Stimulated activated memory B cell treated with anti-CD40 and anti-IgM and Interleukin-4, amounts not matched to agents 10 μg/mL and 1 μg/mL and 100 μg/mL, for 72 hours (primary cell): ENCODE data around the gene TBC1D9.

Experiments used
- ATAC-seq: fragments of 150-1000 bp; cut with Tn5 transposase; 2 replicates; pipeline ENCODE4 v1.10.0; 2021
- H3K27ac Mint-ChIP-seq: one replicate; pipeline ENCODE4 v1.8.0; 2022; ENCODE audit warnings: mild to moderate bottlenecking, mixed read lengths
- H3K27me3 Mint-ChIP-seq: one replicate; pipeline ENCODE4 v1.8.0; 2022; ENCODE audit warnings: mixed read lengths
- H3K36me3 Mint-ChIP-seq: one replicate; pipeline ENCODE4 v1.8.0; 2022; ENCODE audit warnings: mixed read lengths
- H3K4me1 Mint-ChIP-seq: one replicate; pipeline ENCODE4 v1.8.0; 2022; ENCODE audit warnings: mixed read lengths
- H3K4me3 Mint-ChIP-seq: one replicate; pipeline ENCODE4 v1.8.0; 2022; ENCODE audit warnings: mild to moderate bottlenecking, moderate library complexity, mixed read lengths
- H3K9me3 Mint-ChIP-seq: one replicate; pipeline ENCODE4 v1.8.0; 2022; ENCODE audit warnings: mixed read lengths

The TBC1D9 gene

DNA sequence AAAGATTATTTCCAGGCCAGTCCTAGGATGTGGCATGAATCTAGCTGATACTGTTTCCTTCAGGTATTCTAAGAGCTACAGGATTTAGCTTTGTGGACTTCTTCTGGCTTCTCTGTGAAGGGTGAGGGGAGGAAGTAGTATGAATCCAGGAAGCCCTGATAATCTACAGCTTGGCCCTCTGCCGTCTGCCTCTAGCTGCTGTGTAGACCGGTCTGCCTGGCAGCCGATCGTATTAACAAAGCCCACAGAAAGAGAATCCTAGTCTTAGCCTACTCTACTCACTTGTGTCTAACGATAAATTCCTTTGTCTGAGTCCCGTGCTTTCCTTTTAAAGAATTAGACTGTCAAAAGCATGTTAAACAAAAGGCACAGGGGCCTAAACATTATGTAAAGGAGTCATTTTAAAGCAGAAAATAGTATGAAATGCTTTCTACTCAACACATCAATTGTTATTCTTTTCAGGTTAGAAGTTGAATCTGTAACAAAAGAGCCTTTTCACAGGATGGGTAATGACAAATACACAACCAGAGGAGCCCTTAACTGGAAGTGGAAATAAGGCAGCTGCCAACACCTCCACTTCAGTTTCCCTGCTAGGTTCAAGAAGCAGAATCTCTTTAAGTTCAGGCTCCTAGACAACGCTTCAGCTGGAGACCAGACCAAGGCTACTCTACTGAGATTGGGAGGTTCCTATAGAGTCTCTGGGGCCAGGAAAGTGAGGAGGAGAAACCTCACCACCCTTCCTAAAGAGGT, 138.5 kb downstream of the TBC1D9 start:
- Mint-ChIP-seq H3K36me3 (no peaks in the 10 kb centered on the region), H3K9me3 (no peaks in the 10 kb centered on the region), H3K27ac (no peak overlapping the region), H3K4me1 (peaks cover 3% of the 10 kb centered on the region), H3K27me3 (no peaks in the 10 kb centered on the region), H3K4me3 (no peak overlapping the region)
- no peak for ATAC-seq

- H3K27me3 Mint-ChIP-seq = no peaks in the 10 kb centered on the region
- no peaks in the 10 kb centered on the region for H3K36me3 Mint-ChIP-seq
- ATAC-seq = no peak
- no peak overlapping the region for H3K27ac Mint-ChIP-seq
- H3K4me1 Mint-ChIP-seq = peaks cover 11% of the 10 kb centered on the region
- no peak overlapping the region for H3K4me3 Mint-ChIP-seq
- H3K9me3 Mint-ChIP-seq = no peaks in the 10 kb centered on the region
Measured at GRCh38 chr4:140615451-140615850, 140.7 kb downstream of the TBC1D9 start.

DNA sequence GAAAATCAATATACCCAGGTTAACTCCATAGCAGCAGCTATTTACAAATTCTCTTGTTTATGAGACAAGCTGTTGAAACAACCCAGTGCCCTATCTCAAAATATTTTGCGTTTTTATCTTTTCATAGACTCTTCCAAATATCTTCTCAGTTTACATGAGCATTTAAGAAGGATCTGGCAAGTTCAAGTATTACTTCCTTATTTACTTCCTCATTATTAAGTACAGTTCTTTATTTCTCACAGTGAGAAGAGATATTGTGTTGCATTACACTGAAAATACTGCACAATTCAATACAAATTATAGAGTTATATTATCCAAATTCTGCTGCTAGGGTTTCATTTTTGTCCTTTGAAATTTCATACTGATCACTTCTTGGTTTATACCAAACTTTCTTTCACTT, 143.8 kb downstream of the TBC1D9 start:
- H3K9me3 Mint-ChIP-seq = no peaks in the 10 kb centered on the region

GRCh38 chr4:140611854-140612253, 144.3 kb downstream of the TBC1D9 start:
- Mint-ChIP-seq H3K4me1 (peaks cover 11% of the 10 kb centered on the region), H3K27me3 (peaks cover 14% of the 10 kb centered on the region), H3K36me3 (no peaks in the 10 kb centered on the region), H3K4me3 (no peak overlapping the region), H3K9me3 (no peaks in the 10 kb centered on the region), H3K27ac (peak overlapping the region; percentile 23)
- no peak for ATAC-seq

More for the DNA sequence above, 143.8 kb downstream of the TBC1D9 start:
- Mint-ChIP-seq H3K27ac (peak overlapping the region; percentile 23), H3K36me3 (no peaks in the 10 kb centered on the region), H3K4me3 (no peak overlapping the region), H3K27me3 (peaks cover 9% of the 10 kb centered on the region), H3K4me1 (peaks cover 11% of the 10 kb centered on the region)
- ATAC-seq = no peak

DNA sequence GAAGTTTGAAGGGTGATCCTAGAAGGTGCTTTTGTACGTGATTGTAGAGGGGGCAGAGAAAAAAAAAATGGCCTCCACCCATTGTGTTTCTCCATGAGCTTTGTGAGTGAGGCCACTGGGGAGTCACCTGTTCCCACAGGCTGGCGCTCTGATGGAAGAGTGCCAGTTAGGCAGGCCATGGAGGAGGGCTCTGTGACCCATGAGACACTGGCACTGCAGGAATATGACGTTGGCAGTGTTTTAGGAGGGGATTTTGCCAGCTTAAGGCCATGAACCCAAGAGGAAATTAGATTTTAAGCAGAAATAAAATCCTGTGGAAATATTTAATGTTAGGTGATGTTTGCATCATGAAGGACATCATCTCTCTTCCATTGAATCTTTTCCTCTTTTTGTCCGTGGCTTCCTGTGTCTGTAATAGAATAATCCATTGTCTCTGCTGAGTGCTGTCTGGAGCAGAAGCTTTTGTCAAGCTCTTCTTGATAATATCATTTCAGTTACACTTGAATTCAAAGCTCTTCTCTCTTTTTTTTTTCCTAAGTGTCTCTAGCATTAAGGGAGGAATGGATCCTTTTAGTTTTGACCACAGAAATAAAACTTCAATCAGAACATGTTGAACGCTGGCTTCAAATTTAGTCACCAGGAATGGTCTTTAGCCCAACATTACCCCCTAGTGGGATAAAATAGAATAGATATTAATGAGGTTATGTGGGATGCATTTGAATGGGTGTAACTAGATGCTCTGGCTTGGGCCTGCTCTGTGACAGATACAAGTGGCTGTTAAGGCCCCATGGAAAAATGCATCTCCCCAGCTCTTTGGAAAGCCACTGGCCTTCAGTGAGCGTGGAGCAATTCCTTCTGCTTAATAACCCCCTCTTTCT, 146.4 kb downstream of the TBC1D9 start:
- H3K9me3 Mint-ChIP-seq = no peaks in the 10 kb centered on the region
- H3K4me1 Mint-ChIP-seq = peaks cover 11% of the 10 kb centered on the region
- no peak overlapping the region for H3K4me3 Mint-ChIP-seq
- H3K36me3 Mint-ChIP-seq = no peaks in the 10 kb centered on the region
- H3K27ac Mint-ChIP-seq = no peak overlapping the region
- ATAC-seq = no peak
- peaks cover 19% of the 10 kb centered on the region for H3K27me3 Mint-ChIP-seq

GRCh38 chr4:140607852-140608251, 148.3 kb downstream of the TBC1D9 start:
- Mint-ChIP-seq H3K27me3 (peaks cover 19% of the 10 kb centered on the region), H3K4me1 (peaks cover 10% of the 10 kb centered on the region), H3K36me3 (no peaks in the 10 kb centered on the region), H3K4me3 (no peak overlapping the region), H3K27ac (no peak overlapping the region), H3K9me3 (no peaks in the 10 kb centered on the region)
- ATAC-seq = no peak

- H3K9me3 Mint-ChIP-seq = no peaks in the 10 kb centered on the region
Measured at GRCh38 chr4:140604544-140604943, 151.6 kb downstream of the TBC1D9 start.

DNA sequence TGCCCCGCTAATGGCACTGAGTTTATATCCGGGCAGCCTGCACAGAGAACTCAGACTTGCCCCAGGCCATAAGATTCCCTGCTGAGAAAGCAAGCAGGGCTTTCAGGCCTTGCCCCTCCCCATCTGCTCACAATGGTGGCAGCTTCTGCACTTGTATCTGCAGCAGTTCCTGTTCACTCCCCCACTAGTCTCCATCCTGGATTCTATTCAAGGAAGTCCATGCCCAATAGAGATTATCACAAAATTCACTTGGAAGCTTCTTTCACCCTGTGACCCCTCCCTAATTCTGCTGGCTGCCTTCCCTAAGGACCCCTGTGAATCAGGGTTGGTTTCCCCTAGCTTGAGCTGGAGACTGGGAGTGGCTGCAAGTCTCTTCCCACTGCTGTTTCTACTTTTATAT, 152.9 kb downstream of the TBC1D9 start:
- Mint-ChIP-seq H3K4me1 (no peaks in the 10 kb centered on the region), H3K9me3 (no peaks in the 10 kb centered on the region), H3K4me3 (no peak overlapping the region), H3K27ac (no peak overlapping the region), H3K36me3 (no peaks in the 10 kb centered on the region), H3K27me3 (peaks cover 19% of the 10 kb centered on the region)
- no peak for ATAC-seq

More at GRCh38 chr4:140604544-140604943, 151.6 kb downstream of the TBC1D9 start:
- Mint-ChIP-seq H3K36me3 (no peaks in the 10 kb centered on the region), H3K27me3 (peaks cover 19% of the 10 kb centered on the region), H3K27ac (no peak overlapping the region), H3K4me3 (no peak overlapping the region), H3K4me1 (no peaks in the 10 kb centered on the region)
- ATAC-seq = no peak

GRCh38 chr4:140602714-140603113, 153.5 kb downstream of the TBC1D9 start:
- no peaks in the 10 kb centered on the region for H3K9me3 Mint-ChIP-seq
- H3K27ac Mint-ChIP-seq = no peak overlapping the region
- H3K4me3 Mint-ChIP-seq = no peak overlapping the region
- peaks cover 14% of the 10 kb centered on the region for H3K27me3 Mint-ChIP-seq
- no peaks in the 10 kb centered on the region for H3K4me1 Mint-ChIP-seq
- ATAC-seq = no peak
- no peaks in the 10 kb centered on the region for H3K36me3 Mint-ChIP-seq

GRCh38 chr4:140600408-140600807, 155.8 kb downstream of the TBC1D9 start:
- H3K4me1 Mint-ChIP-seq = no peaks in the 10 kb centered on the region
- no peaks in the 10 kb centered on the region for H3K36me3 Mint-ChIP-seq
- no peak overlapping the region for H3K27ac Mint-ChIP-seq
- H3K4me3 Mint-ChIP-seq = no peak overlapping the region
- no peaks in the 10 kb centered on the region for H3K9me3 Mint-ChIP-seq
- no peak for ATAC-seq
- H3K27me3 Mint-ChIP-seq = no peaks in the 10 kb centered on the region

- H3K27me3 Mint-ChIP-seq = peaks cover 42% of the 10 kb centered on the region
Measured at GRCh38 chr4:140595065-140595464, 161.1 kb downstream of the TBC1D9 start.

GRCh38 chr4:140584439-140584838, 171.7 kb downstream of the TBC1D9 start:
- Mint-ChIP-seq H3K27me3 (peaks cover 12% of the 10 kb centered on the region), H3K4me1 (peaks cover under 1% of the 10 kb centered on the region), H3K4me3 (no peak overlapping the region), H3K36me3 (no peaks in the 10 kb centered on the region), H3K9me3 (no peaks in the 10 kb centered on the region), H3K27ac (no peak overlapping the region)
- no peak for ATAC-seq

More at GRCh38 chr4:140595065-140595464, 161.1 kb downstream of the TBC1D9 start:
- H3K27ac Mint-ChIP-seq = no peak overlapping the region
- no peak overlapping the region for H3K4me3 Mint-ChIP-seq
- H3K4me1 Mint-ChIP-seq = no peaks in the 10 kb centered on the region
- H3K36me3 Mint-ChIP-seq = no peaks in the 10 kb centered on the region
- peak; percentile 85 for ATAC-seq
- peaks cover 5% of the 10 kb centered on the region for H3K9me3 Mint-ChIP-seq

DNA sequence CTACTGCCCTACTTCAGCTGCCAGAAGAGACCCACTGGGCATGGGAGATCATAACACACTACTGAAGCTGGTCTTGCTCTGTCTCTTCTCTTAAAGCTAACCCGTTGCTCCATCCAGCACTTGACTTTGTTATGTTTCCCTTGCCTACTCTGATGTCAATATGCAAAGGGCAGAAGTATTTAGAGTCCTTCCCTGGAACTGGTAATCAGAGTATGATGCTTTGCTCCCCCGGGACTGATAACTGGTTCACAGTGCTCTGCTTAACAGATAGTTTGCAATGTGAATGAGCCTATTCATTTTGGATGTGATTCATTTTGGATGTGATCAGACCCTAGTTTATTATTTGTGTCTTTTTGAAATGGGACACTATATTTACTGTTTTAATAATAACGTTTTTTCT, 175.1 kb downstream of the TBC1D9 start:
- Mint-ChIP-seq H3K36me3 (no peaks in the 10 kb centered on the region), H3K9me3 (no peaks in the 10 kb centered on the region), H3K4me3 (no peak overlapping the region), H3K4me1 (peaks cover 8% of the 10 kb centered on the region), H3K27ac (no peak overlapping the region), H3K27me3 (peaks cover 36% of the 10 kb centered on the region)
- no peak for ATAC-seq

- Mint-ChIP-seq H3K27ac (no peak overlapping the region), H3K4me3 (no peak overlapping the region), H3K9me3 (no peaks in the 10 kb centered on the region), H3K4me1 (peaks cover 8% of the 10 kb centered on the region), H3K27me3 (peaks cover 53% of the 10 kb centered on the region), H3K36me3 (no peaks in the 10 kb centered on the region)
- ATAC-seq = no peak
Measured at GRCh38 chr4:140579278-140579677, 176.9 kb downstream of the TBC1D9 start.

DNA sequence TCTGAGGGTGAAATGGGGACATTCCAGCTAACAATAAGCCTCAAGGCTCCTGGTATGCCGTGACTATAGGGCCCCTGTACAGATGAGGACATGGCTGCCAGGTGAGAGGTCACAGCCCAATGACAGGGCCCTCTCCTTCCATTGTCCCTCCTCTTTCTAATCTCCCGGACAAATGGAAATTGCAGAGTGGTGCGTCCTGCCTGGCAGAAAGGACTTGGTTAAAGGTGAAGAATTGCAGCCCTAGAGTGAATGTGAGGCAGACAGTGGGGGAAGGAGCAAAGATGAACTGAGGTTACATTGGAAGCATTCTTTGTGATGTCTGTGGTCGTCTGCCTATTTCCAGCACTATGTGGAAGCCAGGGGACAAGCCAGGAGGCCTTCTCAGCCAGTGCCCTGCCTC, 180.7 kb downstream of the TBC1D9 start:
- H3K27ac Mint-ChIP-seq = no peak overlapping the region
- H3K9me3 Mint-ChIP-seq = peaks cover 14% of the 10 kb centered on the region
- H3K4me1 Mint-ChIP-seq = peaks cover 8% of the 10 kb centered on the region
- H3K27me3 Mint-ChIP-seq = peaks cover 55% of the 10 kb centered on the region
- ATAC-seq = no peak
- no peak overlapping the region for H3K4me3 Mint-ChIP-seq
- peaks cover 4% of the 10 kb centered on the region for H3K36me3 Mint-ChIP-seq

DNA sequence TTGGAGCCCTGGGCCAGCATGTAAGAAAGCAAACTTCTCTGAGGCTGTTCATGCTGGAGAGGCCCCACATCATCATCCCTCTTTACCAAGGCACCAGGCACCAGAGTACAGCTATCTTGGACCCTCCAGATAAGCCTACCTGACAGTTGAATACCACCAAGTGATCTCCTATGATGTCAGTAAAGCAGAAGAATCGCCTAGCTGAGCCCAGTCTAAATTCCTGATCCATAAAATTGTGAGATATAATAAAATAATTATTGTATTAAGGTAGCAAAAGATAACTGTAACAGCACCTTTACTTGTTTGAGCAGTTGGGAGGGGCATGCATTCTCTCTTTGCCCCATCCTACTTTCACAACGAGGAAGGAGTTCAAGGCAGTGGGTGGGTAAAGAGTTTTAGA, 184.6 kb downstream of the TBC1D9 start:
- Mint-ChIP-seq H3K27me3 (peaks cover 24% of the 10 kb centered on the region), H3K9me3 (peaks cover 14% of the 10 kb centered on the region), H3K4me1 (peaks cover 24% of the 10 kb centered on the region), H3K27ac (no peak overlapping the region), H3K4me3 (no peak overlapping the region), H3K36me3 (peaks cover 5% of the 10 kb centered on the region)
- ATAC-seq = no peak
